ENCODE results near the gene ANKRD55. TPM values are rescaled to one million over a fixed set of nuclear protein-coding genes. Genes with fewer than 3 reads are reported as not detected.

ANKRD55 gene
- total and polyA plus RNA-seq, 8 donors = 0.20 to 0.97 (median 0.67) TPM

GRCh38 chr5:56066931-56067450 lies 166.1 kb downstream of the ANKRD55 start:
- Histone ChIP-seq H3K36me3 (no peaks in the 10 kb centered on the region), H3K4me1 (peaks cover 0 to 16% of the 10 kb centered on the region in 2 donors), H3K27me3 (no peaks in the 10 kb centered on the region), H3K27ac (no peak overlapping the region), H3K9me3 (no peaks in the 10 kb centered on the region), H3K4me3 (no peak overlapping the region)
- ATAC-seq (no peak), DNase-seq (no peak)
- TF ChIP-seq CTCF (IDR thresholded peaks at IDR 0.05) = no peak
- intact Hi-C loops (cut with DNase I) = no loop called here

GRCh38 chr5:56064984-56065383 lies 168.1 kb downstream of the ANKRD55 start:
- no peak overlapping the region for H3K27ac ChIP-seq
- DNase-seq (no peak), ATAC-seq (no peak)
- intact Hi-C loops (cut with DNase I) = no loop called here
- H3K4me3 ChIP-seq = no peak overlapping the region
- no peaks in the 10 kb centered on the region for H3K36me3 ChIP-seq
- H3K27me3 ChIP-seq = no peaks in the 10 kb centered on the region
- H3K9me3 ChIP-seq = no peaks in the 10 kb centered on the region
- no peak for TF ChIP-seq CTCF (IDR thresholded peaks at IDR 0.05)
- no peaks in the 10 kb centered on the region for H3K4me1 ChIP-seq

- peaks cover 11 to 21% of the 10 kb centered on the region in 2 donors for H3K4me1 ChIP-seq
- H3K4me3 ChIP-seq = no peak overlapping the region
- TF ChIP-seq CTCF (IDR thresholded peaks at IDR 0.05) = no peak
- no peaks in the 10 kb centered on the region for H3K36me3 ChIP-seq
- ATAC-seq = no peak
- H3K27me3 ChIP-seq = no peaks in the 10 kb centered on the region
- no peak for DNase-seq
- H3K27ac ChIP-seq = no peak overlapping the region
- intact Hi-C loops (cut with DNase I) = no loop called here
- no peaks in the 10 kb centered on the region for H3K9me3 ChIP-seq
These were observed 172.6 kb downstream of the ANKRD55 start for GRCh38 chr5:56060276-56061110.

- no peak for TF ChIP-seq CTCF (IDR thresholded peaks at IDR 0.05)
- intact Hi-C loops (cut with DNase I) = no loop called here
- no peak overlapping the region for H3K27ac ChIP-seq
- no peak overlapping the region for H3K4me3 ChIP-seq
- no peaks in the 10 kb centered on the region for H3K27me3 ChIP-seq
- H3K4me1 ChIP-seq = peaks cover 11 to 21% of the 10 kb centered on the region in 2 donors
- H3K9me3 ChIP-seq = no peaks in the 10 kb centered on the region
- H3K36me3 ChIP-seq = no peaks in the 10 kb centered on the region
- ATAC-seq = no peak
- no peak for DNase-seq
These were observed 173.3 kb downstream of the ANKRD55 start for GRCh38 chr5:56059854-56060253.

GRCh38 chr5:56056875-56057274 lies 176.3 kb downstream of the ANKRD55 start:
- Histone ChIP-seq H3K9me3 (no peaks in the 10 kb centered on the region), H3K27me3 (no peaks in the 10 kb centered on the region), H3K4me3 (no peak overlapping the region), H3K27ac (no peak overlapping the region), H3K36me3 (no peaks in the 10 kb centered on the region), H3K4me1 (peaks cover 11 to 21% of the 10 kb centered on the region in 2 donors)
- DNase-seq (no peak), ATAC-seq (no peak)
- TF ChIP-seq CTCF (IDR thresholded peaks at IDR 0.05) = no peak
- intact Hi-C loops (cut with DNase I) = no loop called here
